Activated CD4-positive, alpha-beta T cell treated with anti-CD3 and anti-CD28 coated beads for 4 hours (primary cell): Measurements from ENCODE around the gene SENP5.

ENCODE experiments used
- DNase-seq, 2 donors: peaks; one replicate each; pipeline ENCODE4 v3.0.0-alpha.2; 2020

Gene SENP5

DNA sequence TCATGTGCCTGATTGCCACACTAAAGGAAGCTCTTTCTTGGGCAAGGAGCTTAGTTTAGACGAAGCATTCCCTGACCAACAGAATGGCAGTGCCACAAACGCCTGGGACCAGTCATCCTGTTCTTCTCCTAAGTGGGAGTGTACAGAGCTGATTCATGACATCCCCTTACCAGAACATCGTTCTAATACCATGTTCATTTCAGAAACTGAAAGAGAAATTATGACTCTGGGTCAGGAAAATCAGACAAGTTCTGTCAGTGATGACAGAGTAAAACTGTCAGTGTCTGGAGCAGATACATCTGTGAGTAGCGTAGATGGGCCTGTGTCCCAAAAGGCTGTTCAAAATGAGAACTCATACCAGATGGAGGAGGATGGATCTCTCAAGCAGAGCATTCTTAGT, 18.4 kb downstream of the SENP5 start:
- DNase-seq: no peak

- no peak for DNase-seq
Observed at GRCh38 chr3:196889844-196890708, 22.4 kb downstream of the SENP5 start.

- no peak for DNase-seq
Observed at GRCh38 chr3:196894557-196895295, 27.0 kb downstream of the SENP5 start.

DNA sequence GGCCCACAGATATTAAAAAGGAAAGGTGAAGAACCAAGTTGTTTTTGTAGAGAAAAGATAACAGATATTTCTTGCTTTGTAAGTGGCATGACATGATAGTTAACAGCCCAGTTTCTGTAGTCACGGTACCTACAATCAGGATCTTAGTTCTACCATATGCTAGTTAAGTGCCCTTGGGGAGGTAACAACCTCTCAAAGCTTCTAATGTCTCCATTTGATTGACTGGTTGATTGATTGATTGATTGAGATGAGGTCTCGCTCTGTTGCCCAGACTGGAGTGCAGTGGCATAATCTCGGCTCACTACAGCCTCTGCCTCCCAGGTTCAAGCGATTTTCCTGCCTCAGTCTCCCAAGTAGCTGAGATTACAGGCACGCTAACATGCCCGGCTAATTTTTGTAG, 28.5 kb downstream of the SENP5 start:
- DNase-seq: no peak

DNA sequence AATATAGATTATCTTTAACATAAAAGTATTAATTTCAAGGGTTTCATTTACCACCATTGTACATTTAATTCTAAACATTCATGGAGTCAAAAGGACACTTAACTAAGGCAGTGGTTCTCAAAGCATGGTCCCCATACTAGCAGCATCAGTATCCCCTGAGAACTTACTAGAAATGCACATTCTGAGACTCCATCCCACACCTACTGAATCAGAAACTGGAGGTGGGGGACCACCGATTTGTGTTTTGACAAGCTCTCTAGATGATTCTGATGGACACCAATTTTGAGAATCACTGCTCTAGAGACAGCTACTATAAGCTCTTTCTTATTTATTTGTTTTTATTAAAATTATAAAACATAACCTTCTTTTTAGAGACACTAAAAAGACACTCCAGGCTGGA, 34.0 kb downstream of the SENP5 start:
- DNase-seq: no peak

DNA sequence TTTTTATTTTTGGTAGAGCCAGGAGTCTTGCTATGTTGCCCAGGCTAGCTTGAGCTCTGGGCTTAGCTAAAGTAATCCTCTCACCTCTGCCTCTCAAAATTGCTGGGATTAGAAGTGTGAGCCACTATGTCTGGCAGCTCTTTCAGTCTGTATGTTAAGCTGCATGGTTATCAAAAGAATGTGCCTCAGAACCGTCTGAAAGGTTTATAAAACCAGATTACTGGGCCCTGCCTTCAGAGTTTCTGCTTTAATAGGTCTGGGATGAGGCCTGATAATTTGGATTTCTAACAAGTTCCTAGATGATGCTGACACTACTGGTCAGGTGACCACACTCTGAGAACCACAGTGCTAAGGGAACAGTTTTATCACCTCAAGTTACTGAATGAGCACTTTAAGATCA, 34.6 kb downstream of the SENP5 start:
- no peak for DNase-seq

- DNase-seq: no peak
Observed at GRCh38 chr3:196903740-196904139, 36.0 kb downstream of the SENP5 start.

DNA sequence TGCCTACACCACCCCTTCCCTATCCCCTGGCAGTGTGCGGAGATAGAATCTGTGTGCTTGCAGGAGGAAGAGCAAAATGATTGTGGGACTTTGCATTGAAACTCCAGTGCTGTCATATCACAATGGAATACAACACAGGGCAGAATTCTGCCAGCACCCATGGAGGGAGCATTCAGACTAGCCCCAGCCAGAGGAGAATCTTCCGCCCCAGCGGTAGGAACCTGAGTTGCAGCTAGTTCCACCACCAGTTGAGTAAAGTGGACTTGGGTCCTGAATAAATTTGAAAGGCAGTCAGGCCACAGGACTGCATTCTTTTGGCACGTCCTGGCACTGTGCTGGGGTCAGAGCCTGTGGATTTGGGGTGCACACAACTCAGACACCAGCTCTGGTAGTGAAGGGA, 47.1 kb downstream of the SENP5 start:
- no peak for DNase-seq

DNA sequence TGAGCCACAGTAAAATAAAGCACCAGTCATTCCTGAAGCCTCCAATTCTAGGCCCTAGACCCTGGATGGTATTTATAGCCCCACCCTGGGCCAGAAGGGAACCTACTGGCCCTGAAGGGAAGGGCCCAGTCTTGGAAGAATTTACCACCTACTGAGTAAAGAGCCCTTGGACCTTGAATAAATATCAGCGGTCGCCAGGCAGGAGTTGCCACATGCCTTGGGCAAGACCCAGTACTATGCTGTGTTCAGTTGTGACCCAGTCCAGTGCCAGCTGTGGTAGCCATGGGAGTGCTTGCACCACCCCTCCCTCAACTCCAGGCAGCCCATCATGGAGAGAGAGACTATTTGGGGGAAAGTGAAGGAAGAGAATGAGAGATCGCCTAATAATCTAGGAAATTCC, 47.7 kb downstream of the SENP5 start:
- DNase-seq: no peak

GRCh38 chr3:196916221-196916620, 48.5 kb downstream of the SENP5 start:
- no peak for DNase-seq

DNA sequence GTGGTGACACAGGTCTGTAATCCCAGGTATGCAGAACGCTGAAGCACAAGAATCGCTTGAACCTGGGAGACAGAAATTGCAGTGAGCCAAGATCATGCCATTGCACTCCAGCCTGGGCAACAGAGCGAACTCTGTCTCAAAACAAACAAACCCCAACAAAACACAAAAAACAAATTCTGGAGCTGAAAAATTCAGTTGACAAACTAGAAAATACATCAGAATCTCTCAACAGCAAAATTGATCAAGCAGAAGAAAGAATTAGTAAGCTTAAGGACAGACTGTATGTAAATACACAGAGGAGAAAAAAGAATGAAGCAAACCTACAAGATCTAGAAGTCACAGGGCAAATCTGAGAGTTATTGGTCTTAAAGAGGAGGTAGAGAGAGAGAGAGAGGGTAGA, 49.3 kb downstream of the SENP5 start:
- no peak for DNase-seq

DNA sequence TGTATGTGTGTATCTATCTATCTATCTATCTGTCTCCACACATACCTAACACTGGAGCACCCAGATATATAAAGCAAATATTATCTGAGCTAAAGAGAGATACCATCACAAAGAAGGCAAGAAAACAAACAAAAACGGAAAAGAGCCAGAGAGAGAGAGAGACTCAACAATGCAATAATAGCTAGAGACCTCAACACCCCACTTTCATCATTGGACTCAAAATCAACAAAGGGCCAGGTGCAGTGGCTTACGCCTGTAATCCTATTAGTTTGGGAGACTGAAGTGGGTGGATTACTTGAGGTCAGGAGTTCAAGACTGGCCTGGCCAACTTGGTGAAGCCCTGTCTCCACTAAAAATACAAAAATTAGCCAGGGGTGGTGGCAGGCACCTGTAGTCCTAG, 51.2 kb downstream of the SENP5 start:
- no peak for DNase-seq

DNA sequence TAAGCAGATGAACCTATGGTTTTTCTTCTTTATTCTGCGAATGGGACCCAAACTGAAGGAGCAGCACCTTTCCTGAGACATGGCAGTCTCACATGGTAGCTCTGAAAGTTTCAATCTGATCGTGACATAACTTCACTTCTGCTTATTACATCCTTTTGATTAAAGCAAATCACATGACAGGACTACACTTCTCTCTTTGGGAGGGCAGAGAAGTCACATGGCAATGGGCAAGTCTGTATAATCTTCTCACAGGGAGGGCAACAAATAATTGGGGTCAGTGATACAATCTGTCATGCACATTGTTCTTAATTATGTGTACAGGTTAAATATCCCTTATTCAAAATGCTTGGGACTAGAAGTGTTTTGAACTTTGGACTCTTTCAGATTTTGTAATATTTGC, 53.0 kb downstream of the SENP5 start:
- no peak for DNase-seq

DNA sequence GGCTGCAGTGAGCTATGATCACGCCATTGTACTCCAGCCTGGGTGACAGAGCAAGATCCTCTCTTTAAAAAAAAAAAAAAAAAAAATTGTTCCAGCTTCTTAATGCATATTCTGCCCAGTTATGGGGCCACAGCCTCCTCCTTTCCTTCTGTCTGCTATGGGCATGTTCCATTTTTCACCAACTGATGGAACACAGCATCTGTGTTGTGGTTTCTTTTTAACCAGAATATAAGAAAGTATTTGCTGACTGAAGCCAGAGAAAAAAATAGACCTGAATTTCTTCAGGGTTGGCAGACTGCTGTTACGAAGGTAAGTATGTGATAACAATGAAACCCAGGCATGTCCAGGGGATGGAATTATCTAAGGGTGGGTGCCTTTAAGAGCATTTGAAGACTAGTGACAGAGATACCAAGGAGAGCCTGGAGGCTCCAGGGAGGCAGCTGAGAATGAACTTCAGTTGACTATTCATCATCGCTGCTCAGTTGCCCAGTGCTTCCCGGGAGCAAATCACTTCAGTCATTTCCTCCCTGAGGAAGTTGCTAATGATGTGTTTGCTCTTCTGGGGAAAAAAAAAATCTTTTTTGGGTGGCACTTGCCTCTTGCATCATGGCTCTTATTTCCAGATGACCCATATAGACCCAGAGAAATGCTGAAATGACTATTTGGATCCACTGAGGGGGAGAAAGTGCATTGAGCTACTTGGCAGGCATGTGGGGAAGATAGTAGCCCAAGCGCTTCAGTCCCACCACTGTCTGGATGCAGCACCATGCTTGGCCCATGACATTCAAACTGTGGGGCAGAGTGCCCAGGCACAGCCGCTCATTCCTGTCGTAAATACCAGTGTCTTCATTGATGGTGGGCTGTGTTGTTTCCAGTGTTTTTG, 60.1 kb downstream of the SENP5 start:
- no peak for DNase-seq

GRCh38 chr3:196931157-196931556, 63.4 kb downstream of the SENP5 start:
- no peak for DNase-seq

DNA sequence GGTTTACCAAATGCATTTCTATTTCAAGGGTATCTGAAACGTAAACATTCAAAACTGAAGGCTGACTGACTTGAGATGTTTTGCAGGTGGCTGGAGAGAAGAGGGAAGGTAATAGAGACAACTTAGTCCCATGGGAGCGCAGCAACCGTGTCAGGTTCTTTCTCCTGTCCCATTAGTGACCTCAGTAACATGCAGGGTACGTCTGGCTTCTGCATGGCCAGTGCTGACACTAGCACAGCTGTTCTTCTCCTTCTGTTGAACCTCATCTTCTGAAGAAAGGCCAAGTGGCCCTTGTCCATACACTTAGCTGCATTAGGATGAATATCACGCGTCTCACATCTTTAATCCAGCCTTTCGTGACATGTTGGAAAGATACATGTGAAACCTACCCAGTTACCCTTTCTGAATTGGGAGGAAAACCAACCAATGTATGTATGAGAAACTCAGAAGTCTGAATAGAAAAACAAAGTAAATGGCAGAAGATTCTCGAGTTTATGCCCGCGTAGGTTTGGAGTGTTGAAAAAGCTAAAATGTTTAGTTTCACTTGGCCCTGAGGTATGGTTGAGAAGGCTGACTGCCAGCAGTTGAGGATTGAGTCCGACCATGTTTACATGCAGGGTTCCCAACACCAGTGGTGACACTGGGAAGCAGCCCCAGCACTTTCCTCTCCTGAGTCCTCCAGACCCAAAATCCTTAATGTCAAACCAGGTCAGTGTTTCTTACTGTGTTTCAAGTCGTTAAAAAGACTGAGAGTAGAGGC, 64.3 kb downstream of the SENP5 start:
- DNase-seq: no peak

DNA sequence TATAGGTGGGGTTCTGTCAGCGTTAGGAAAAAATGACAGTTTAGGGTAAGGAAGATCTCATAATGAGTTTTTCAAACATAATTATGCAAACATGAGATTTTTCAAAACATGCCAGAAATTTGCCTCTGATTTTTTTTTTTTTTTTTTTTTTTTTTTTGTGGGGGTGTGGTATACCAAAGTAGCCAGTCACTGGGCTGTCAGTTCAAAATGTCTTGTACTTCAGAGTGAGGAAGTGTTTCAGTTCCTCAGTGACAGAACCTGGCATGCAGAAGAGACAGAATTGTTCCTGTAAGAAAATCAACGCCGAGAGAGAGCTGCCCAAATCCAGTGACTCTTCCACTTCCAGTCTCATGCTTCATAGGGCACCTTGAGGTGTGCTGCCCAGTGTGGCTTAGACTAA, 64.9 kb downstream of the SENP5 start:
- no peak for DNase-seq

GRCh38 chr3:196936288-196936687, 68.6 kb downstream of the SENP5 start:
- DNase-seq: no peak

DNA sequence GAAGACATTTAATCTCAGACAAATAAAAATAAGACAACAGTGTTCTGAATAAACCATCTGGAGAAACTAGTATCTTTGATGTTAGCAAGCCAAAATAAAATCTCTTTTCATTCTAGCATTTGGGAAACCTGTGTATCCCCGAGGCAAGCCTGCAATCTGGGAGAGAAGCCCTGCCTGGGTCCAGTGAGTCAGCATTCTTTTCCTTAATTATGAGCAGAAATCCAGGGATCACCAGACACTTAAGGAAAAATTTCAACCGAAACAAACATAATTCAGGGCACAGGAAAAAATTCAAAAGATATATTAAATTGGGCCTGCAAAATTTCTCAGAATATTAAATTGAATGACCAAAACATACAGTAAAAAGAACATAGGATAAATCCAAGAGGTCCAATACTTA, 70.4 kb downstream of the SENP5 start:
- no peak for DNase-seq

- no peak for DNase-seq
Observed at GRCh38 chr3:196938576-196938975, 70.9 kb downstream of the SENP5 start.

DNA sequence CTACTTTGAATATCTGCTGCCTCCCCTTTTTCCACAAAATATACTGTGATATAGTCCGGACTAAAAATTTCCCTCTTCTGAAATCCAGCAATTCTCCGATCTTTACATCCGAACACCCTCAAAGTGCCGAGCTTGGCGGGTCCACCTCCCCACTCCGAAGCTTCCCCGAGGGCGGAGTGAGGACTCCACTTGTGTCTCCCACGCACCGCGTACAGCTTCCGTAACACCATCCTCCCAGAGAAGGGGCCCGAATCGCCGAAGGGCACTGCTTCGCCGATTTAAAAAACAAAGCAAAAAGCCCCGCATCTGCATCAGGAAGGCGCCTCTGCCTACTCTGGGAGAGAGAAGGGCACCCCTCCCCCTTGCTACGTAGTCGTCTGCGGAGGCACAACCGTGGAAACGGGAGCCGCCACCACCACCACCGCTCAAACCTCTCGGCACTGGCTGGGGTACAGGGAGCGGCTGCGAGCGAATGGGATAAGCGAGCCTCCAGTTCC, 74.1 kb downstream of the SENP5 start:
- DNase-seq: peak; percentile 68 to 75

GRCh38 chr3:196942226-196942914, 74.7 kb downstream of the SENP5 start, which contains the start of gene NCBP2:
Gene NCBP2, minus strand, starts transcription at chr3:196942528. Its CDS starts 25 bp downstream, at chr3:196942503.
- peak; percentile 99 to 100 for DNase-seq
